Liver (tissue), 9 donors: ENCODE data around the gene WDR82. TPM values are rescaled to one million over a fixed set of nuclear protein-coding genes. Genes with fewer than 3 reads are reported as not detected.
A peak's percentile ranks its signal among the peaks of the same experiment; 100 is the strongest.

ENCODE experiments used
- DNase-seq: peaks from one replicate; pipeline ENCODE4 v3.0.0-alpha.2; 2017; ENCODE audit warnings: low spot score
- H3K27ac ChIP-seq, 2 donors: one replicate each; pipeline ENCODE4 v1.7.0; 2013; ENCODE audit warnings: inconsistent platforms in 2 of 2, low read length in 2 of 2, control low read depth in 1 of 2, low read depth in 1 of 2, mild to moderate bottlenecking in 1 of 2
- H3K27me3 ChIP-seq, 4 donors: one replicate each; pipeline versions ENCODE4 v1.6.1 to v1.7.0; 2013; ENCODE audit warnings: low read length in 3 of 4, inconsistent platforms in 1 of 4, mild to moderate bottlenecking in 1 of 4, moderate library complexity in 1 of 4; ENCODE audit not compliant: control insufficient read depth in 4 of 4, insufficient read depth in 4 of 4
- H3K36me3 ChIP-seq, 4 donors: one replicate each; pipeline versions ENCODE4 v1.6.1 to v1.7.0; 2013; ENCODE audit warnings: low read length in 3 of 4, mild to moderate bottlenecking in 3 of 4, low read depth in 1 of 4, moderate library complexity in 1 of 4; ENCODE audit not compliant: control insufficient read depth in 4 of 4, insufficient read depth in 3 of 4
- H3K4me1 ChIP-seq, 4 donors: one replicate each; pipeline versions ENCODE4 v1.6.1 to v1.7.0; 2013; ENCODE audit warnings: low read length in 3 of 4, mild to moderate bottlenecking in 3 of 4, moderate library complexity in 1 of 4; ENCODE audit not compliant: control insufficient read depth in 4 of 4, insufficient read depth in 4 of 4
- H3K4me3 ChIP-seq, 3 donors: one replicate each; pipeline versions ENCODE4 v1.6.1 to v1.7.0; 2013; ENCODE audit warnings: low read length in 3 of 3, control low read depth in 1 of 3, low read depth in 1 of 3, mild to moderate bottlenecking in 1 of 3
- H3K9ac ChIP-seq, 2 donors: one replicate each; pipeline ENCODE4 v1.7.0; 2013; ENCODE audit warnings: low read length in 2 of 2, mild to moderate bottlenecking in 2 of 2, moderate library complexity in 2 of 2, control low read depth in 1 of 2, low read depth in 1 of 2
- H3K9me3 ChIP-seq, 4 donors: one replicate each; pipeline versions ENCODE4 v1.6.1 to v1.7.0; 2013; ENCODE audit warnings: low read length in 3 of 4; ENCODE audit not compliant: control insufficient read depth in 4 of 4
- ATF3 ChIP-seq: IDR thresholded peaks from 2 replicates; pipeline ENCODE4 v1.6.1; 2016; ENCODE audit warnings: antibody characterized with exemption
- EGR1 ChIP-seq, 2 donors: IDR thresholded peaks; 2 replicates each; pipeline ENCODE4 v1.6.1; 2016 to 2018; ENCODE audit warnings: antibody characterized with exemption in 2 of 2, low read depth in 2 of 2
- FOXA1 ChIP-seq: IDR thresholded peaks from 2 replicates; pipeline ENCODE4 v1.6.1; 2016; ENCODE audit warnings: antibody characterized with exemption
- FOXA2 ChIP-seq: IDR thresholded peaks from 2 replicates; pipeline ENCODE4 v1.6.1; 2016; ENCODE audit warnings: antibody characterized with exemption
- GABPA ChIP-seq, 2 donors: IDR thresholded peaks in 1 of 2; conservative IDR thresholded peaks in 1 of 2; 2 replicates each; pipeline ENCODE4 v1.6.1; 2016; ENCODE audit warnings: antibody characterized with exemption in 2 of 2, mild to moderate bottlenecking in 1 of 2, moderate library complexity in 1 of 2
- HNF4A ChIP-seq, 2 donors: conservative IDR thresholded peaks; 2 replicates each; pipeline ENCODE4 v1.6.1; 2016; ENCODE audit warnings: antibody characterized with exemption in 2 of 2, mild to moderate bottlenecking in 2 of 2
- HNF4G ChIP-seq: IDR thresholded peaks from 2 replicates; pipeline ENCODE4 v1.6.1; 2016; ENCODE audit warnings: antibody characterized with exemption
- JUND ChIP-seq, 2 donors: IDR thresholded peaks; 2 replicates each; pipeline ENCODE4 v1.6.1; 2016; ENCODE audit warnings: antibody characterized with exemption in 2 of 2
- MAX ChIP-seq: IDR thresholded peaks from 2 replicates; pipeline ENCODE4 v1.6.1; 2016; ENCODE audit warnings: antibody characterized with exemption
- NR2F2 ChIP-seq: IDR thresholded peaks from 2 replicates; pipeline ENCODE4 v1.6.1; 2016; ENCODE audit warnings: antibody characterized with exemption
- RAD21 ChIP-seq, 2 donors: IDR thresholded peaks; 2 replicates each; pipeline ENCODE4 v1.6.1; 2016; ENCODE audit warnings: antibody characterized with exemption in 2 of 2, mild to moderate bottlenecking in 2 of 2
- RXRA ChIP-seq, 2 donors: IDR thresholded peaks; 2 replicates each; pipeline ENCODE4 v1.6.1; 2017 to 2018; ENCODE audit warnings: antibody characterized with exemption in 2 of 2, mild to moderate bottlenecking in 1 of 2
- SP1 ChIP-seq: IDR thresholded peaks from 2 replicates; pipeline ENCODE4 v1.6.1; 2018; ENCODE audit warnings: antibody characterized with exemption, mild to moderate bottlenecking
- TAF1 ChIP-seq: conservative IDR thresholded peaks from 2 replicates; pipeline ENCODE4 v1.6.1; 2016; ENCODE audit warnings: antibody characterized with exemption, mild to moderate bottlenecking
- YY1 ChIP-seq: IDR thresholded peaks from 2 replicates; pipeline ENCODE4 v1.6.1; 2016; ENCODE audit warnings: antibody characterized with exemption, mild to moderate bottlenecking
- ZBTB33 ChIP-seq: IDR thresholded peaks from 2 replicates; pipeline ENCODE4 v1.6.1; 2016; ENCODE audit warnings: antibody characterized with exemption
- WGBS: extraction: QIAGEN DNeasy Blood & Tissue Kit; methylation state at CpG from one replicate; pipeline ENCODE4 v1.1.7; 2013; 5-methylcytosine and 5-hydroxymethylcytosine counted together
- polyA plus RNA-seq, 2 donors: library from polyadenylated mRNA; stranded (reverse) in 1 of 2; unstranded in 1 of 2; fragments of 200-250 nt in 1 of 2; fragments of >200 nt in 1 of 2; fragmentation: Nextera tagmentation in 1 of 2; extraction: Ambion mirVana in 1 of 2; gene quantifications; one replicate each; pipeline versions ENCODE4 v1.2.1 to v1.2.3, GENCODE V29; 2013 to 2015
- total RNA-seq, 2 donors: library from RNA; depleted of rRNA; stranded (reverse); fragments of >200 nt; gene quantifications; one replicate each; pipeline ENCODE4 v1.2.3, GENCODE V29; 2014
- TF ChIP-seq, protein P1 (sequence below): fragments of 150-350 bp; IDR thresholded peaks from 2 replicates; pipeline ENCODE4 v1.5.1; 2017; ENCODE audit warnings: improper control_type of control experiment, low read depth, low read length; ENCODE audit not compliant: missing input control
- TF ChIP-seq, protein P2 (sequence below): IDR thresholded peaks from 2 replicates; pipeline ENCODE4 v1.6.1; 2016; ENCODE audit warnings: antibody characterized with exemption, mild to moderate bottlenecking
- donor health status: healthy.
- donor health status: healthy.
- donor health status: healthy.
- donor health status: healthy.
- donor health status: healthy.

The WDR82 gene
- total and polyA plus RNA-seq, 4 donors = 4.3 to 44.3 (median 25.5) TPM

GRCh38 chr3:52237657-52238172, 40.7 kb downstream of the WDR82 start:
- peak overlapping the region; percentile 23 to 55 for H3K9ac ChIP-seq

More at GRCh38 chr3:52237657-52238172, 40.7 kb downstream of the WDR82 start:
- Histone ChIP-seq H3K36me3 (no peaks in the 10 kb centered on the region), H3K9me3 (no peaks in the 10 kb centered on the region), H3K4me1 (peaks cover 19 to 72% (median 50%) of the 10 kb centered on the region in 4 donors), H3K27me3 (no peaks in the 10 kb centered on the region), H3K27ac (peak overlapping the region; percentile 88 to 90), H3K4me3 (peak overlapping the region in 1 of 3 donors; percentile 65)
- 11% methylated on average over 8 of the region's 8 CpGs for WGBS
- DNase-seq = no peak
- peak in 1 of 2 donors; percentile 61 for TF ChIP-seq RXRA (IDR thresholded peaks at IDR 0.05)
- TF ChIP-seq TAF1 = no peak
- TF ChIP-seq NR2F2 = no peak
- no peak for TF ChIP-seq FOXA2
- TF ChIP-seq HNF4G = no peak
- TF ChIP-seq JUND (IDR thresholded peaks at IDR 0.05) = peak in 1 of 2 donors; percentile 26
- no peak for TF ChIP-seq RAD21 (IDR thresholded peaks at IDR 0.05)
- TF ChIP-seq GABPA (IDR thresholded peaks at IDR 0.05 in 1 of 2, conservative IDR thresholded peaks at IDR 0.05 in 1 of 2) = no peak
- peak; percentile 29 for TF ChIP-seq YY1
- TF ChIP-seq ZBTB33 = no peak
- TF ChIP-seq, protein P1, sequence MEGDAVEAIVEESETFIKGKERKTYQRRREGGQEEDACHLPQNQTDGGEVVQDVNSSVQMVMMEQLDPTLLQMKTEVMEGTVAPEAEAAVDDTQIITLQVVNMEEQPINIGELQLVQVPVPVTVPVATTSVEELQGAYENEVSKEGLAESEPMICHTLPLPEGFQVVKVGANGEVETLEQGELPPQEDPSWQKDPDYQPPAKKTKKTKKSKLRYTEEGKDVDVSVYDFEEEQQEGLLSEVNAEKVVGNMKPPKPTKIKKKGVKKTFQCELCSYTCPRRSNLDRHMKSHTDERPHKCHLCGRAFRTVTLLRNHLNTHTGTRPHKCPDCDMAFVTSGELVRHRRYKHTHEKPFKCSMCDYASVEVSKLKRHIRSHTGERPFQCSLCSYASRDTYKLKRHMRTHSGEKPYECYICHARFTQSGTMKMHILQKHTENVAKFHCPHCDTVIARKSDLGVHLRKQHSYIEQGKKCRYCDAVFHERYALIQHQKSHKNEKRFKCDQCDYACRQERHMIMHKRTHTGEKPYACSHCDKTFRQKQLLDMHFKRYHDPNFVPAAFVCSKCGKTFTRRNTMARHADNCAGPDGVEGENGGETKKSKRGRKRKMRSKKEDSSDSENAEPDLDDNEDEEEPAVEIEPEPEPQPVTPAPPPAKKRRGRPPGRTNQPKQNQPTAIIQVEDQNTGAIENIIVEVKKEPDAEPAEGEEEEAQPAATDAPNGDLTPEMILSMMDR = no peak
- TF ChIP-seq SP1 = no peak
- no peak for TF ChIP-seq FOXA1
- no peak for TF ChIP-seq HNF4A (conservative IDR thresholded peaks at IDR 0.05)
- TF ChIP-seq EGR1 (IDR thresholded peaks at IDR 0.05; ENCODE audit: low read depth in 2 of 2) = no peak
- TF ChIP-seq, protein P2, sequence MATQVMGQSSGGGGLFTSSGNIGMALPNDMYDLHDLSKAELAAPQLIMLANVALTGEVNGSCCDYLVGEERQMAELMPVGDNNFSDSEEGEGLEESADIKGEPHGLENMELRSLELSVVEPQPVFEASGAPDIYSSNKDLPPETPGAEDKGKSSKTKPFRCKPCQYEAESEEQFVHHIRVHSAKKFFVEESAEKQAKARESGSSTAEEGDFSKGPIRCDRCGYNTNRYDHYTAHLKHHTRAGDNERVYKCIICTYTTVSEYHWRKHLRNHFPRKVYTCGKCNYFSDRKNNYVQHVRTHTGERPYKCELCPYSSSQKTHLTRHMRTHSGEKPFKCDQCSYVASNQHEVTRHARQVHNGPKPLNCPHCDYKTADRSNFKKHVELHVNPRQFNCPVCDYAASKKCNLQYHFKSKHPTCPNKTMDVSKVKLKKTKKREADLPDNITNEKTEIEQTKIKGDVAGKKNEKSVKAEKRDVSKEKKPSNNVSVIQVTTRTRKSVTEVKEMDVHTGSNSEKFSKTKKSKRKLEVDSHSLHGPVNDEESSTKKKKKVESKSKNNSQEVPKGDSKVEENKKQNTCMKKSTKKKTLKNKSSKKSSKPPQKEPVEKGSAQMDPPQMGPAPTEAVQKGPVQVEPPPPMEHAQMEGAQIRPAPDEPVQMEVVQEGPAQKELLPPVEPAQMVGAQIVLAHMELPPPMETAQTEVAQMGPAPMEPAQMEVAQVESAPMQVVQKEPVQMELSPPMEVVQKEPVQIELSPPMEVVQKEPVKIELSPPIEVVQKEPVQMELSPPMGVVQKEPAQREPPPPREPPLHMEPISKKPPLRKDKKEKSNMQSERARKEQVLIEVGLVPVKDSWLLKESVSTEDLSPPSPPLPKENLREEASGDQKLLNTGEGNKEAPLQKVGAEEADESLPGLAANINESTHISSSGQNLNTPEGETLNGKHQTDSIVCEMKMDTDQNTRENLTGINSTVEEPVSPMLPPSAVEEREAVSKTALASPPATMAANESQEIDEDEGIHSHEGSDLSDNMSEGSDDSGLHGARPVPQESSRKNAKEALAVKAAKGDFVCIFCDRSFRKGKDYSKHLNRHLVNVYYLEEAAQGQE = peak; percentile 2
- TF ChIP-seq ATF3 = no peak
- no peak for TF ChIP-seq MAX
